RWPE1 (cell line): ENCODE results near the gene PC.

Source experiments
- CTCF ChIA-PET: fragments of 350-600 bp; sonication (Branson Sonifier 250); formaldehyde crosslinking; extraction: SDS; loops from one replicate; lab custom pipeline; 2021; lab: Yijun Ruan, JAX
- POLR2A ChIA-PET: fragments of 400-600 bp; formaldehyde crosslinking; extraction: SDS; loops from one replicate; lab custom pipeline; 2020; ENCODE audit warnings: antibody characterized with exemption; ENCODE audit not compliant: low non-redundant PET; lab: Yijun Ruan, JAX
- DNase-seq: peaks from one replicate; pipeline ENCODE4 v3.0.0; 2012; ENCODE audit warnings: low spot score
- H3K27ac ChIP-seq: fragments of 450-650 bp; 2 replicates; pipeline ENCODE4 v1.5.1; 2017
- CTCF ChIP-seq: fragments of 450-650 bp; conservative IDR thresholded peaks from 2 replicates; pipeline ENCODE4 v1.5.1; 2017; ENCODE audit warnings: low read depth, mild to moderate bottlenecking

Gene PC

GRCh38 chr11:66845876-66846212 lies 112.3 kb downstream of the PC start:
- no peak for DNase-seq
- peak overlapping the region; percentile 89 for H3K27ac ChIP-seq
- POLR2A ChIA-PET: interaction anchor here (0.5 kb wide), 1 partner anchor 509 kb away, joined by 3 read pairs; no protein-coding TSS in a partner anchor
- CTCF ChIA-PET: interaction anchor here (0.6 kb wide), 1 partner anchor 151 kb away, joined by 5 read pairs; no protein-coding TSS in a partner anchor
- TF ChIP-seq CTCF: no peak

DNA sequence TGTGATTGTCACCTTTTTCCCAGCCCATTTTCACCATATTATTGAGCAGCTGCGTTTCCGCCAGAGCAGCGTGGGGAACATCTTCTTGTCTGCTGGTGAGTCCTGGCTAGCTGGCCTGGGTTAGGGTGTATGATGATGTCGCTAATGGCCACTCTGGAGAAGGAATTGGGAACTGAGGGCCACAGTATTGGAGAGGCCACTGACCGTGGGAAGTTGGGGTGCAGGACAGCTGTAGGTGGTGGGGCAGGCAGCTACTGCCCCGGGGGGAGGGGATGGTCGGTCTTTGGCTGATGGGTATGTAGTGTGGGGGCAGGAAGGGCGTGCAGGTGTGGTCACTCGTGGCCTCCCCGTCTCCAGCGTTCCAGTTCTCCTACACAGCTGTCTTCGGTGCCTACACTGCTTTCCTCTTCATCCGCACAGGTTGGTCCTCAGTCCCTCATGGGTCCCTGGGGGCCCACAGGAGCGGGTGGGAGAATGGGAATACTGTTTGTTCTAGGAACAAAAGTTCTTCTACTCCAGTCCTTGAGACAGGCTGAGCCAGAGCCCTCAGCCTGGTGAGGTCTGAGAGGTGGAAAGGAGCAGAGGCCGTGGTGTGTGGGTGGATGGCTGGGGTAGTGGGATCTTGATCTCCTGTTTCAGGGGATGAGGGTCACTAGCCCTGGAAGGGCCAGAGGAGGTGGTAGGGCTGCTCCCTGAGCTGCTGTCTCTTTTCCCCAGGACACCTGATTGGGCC lies 112.9 kb downstream of the PC start:
- DNase-seq: no peak
- no peak for TF ChIP-seq CTCF
- CTCF ChIA-PET: no interaction called here
- POLR2A ChIA-PET: interaction anchor here (0.5 kb wide), 1 partner anchor 509 kb away, joined by 3 read pairs; no protein-coding TSS in a partner anchor
- H3K27ac ChIP-seq: peak overlapping the region; percentile 89

- H3K27ac ChIP-seq: peak overlapping the region; percentile 89
- ChIA-PET POLR2A (no interaction called here), CTCF (interaction anchor here (0.6 kb wide), 1 partner anchor 131 kb away, joined by 3 read pairs; no protein-coding TSS in a partner anchor)
- TF ChIP-seq CTCF: no peak
- DNase-seq: no peak
Measured at GRCh38 chr11:66844496-66845142, 113.6 kb downstream of the PC start.

- ChIA-PET POLR2A (interaction anchor here (0.7 to 0.8 kb wide), 2 partner anchors 12 to 34 kb away, joined by 3 to 5 read pairs; no protein-coding TSS in a partner anchor), CTCF (interaction anchor here (0.6 to 1.8 kb wide), 4 partner anchors 10 to 178 kb away, joined by 3 to 6 read pairs (median 4); no protein-coding TSS in a partner anchor)
- DNase-seq: no peak
- no peak for TF ChIP-seq CTCF
- peak overlapping the region; percentile 89 for H3K27ac ChIP-seq
Measured at GRCh38 chr11:66843776-66844495, 114.2 kb downstream of the PC start.

DNA sequence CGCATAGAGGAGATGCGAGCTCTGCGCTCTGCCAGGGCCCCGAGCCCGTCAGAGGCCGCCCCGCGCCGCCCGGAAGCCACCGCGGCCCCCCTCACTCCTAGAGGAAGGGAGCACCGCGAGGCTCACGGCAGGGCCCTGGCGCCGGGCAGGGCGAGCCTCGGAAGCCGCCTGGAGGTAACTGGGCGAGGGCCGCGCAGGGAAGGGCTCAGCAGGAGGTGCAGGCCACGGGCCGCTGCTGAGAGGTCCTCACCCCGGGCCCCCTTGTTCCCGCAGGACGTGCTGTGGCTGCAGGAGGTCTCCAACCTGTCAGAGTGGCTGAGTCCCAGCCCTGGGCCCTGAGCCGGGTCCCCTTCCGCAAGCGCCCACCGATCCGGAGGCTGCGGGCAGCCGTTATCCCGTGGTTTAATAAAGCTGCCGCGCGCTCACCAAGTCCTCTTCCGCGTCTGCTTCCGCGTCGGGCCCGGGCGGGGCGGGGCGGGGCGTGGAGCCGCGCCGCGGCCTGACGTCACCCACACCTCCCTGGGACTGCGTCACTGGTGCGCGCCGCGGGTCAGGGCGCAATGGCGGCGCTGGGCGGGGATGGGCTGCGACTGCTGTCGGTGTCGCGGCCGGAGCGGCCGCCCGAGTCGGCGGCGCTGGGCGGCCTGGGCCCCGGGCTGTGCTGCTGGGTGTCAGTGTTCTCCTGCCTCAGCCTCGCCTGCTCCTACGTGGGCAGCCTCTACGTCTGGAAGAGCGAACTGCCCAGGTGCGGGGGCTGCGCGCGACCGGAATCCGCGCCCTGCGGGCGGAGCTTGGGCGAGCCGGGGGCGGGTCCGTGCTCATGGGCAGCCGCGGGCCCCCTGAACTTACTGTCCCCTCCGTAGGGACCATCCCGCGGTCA lies 115.0 kb downstream of the PC start, which contains the start of gene RCE1:
TSS of gene RCE1 (plus strand) at position 546 of the 880 bp plus-strand sequence. CDS start at position 561, 15 bp downstream.
- CTCF ChIA-PET: interaction anchor here (0.6 to 1.8 kb wide), 3 partner anchors 9 to 179 kb away, joined by 3 to 6 read pairs (median 3); no protein-coding TSS in a partner anchor
- peak within 1 kb of the TSS; percentile 89 for H3K27ac ChIP-seq
- peak; percentile 93 for DNase-seq
- POLR2A ChIA-PET: interaction anchor here (0.6 to 0.8 kb wide), 3 partner anchors 13 to 184 kb away, joined by 3 to 9 read pairs (median 5); no protein-coding TSS in a partner anchor
- no peak for TF ChIP-seq CTCF
